Lower leg skin (tissue), 4 donors: ENCODE results near the gene ARHGAP11A. TPM values are rescaled to one million over a fixed set of nuclear protein-coding genes. Genes with fewer than 3 reads are reported as not detected.

ENCODE experiments used
- DNase-seq, 2 donors: peaks; one replicate each; pipeline ENCODE4 v3.0.0-alpha.2; 2019; ENCODE audit warnings: low spot score in 2 of 2
- H3K4me3 ChIP-seq: fragments of 200-600 bp; sonication (generic); 2 replicates; pipeline ENCODE4 v1.5.1; 2017; ENCODE audit warnings: mild to moderate bottlenecking, low read depth; ENCODE audit not compliant: poor library complexity, severe bottlenecking
- POLR2A ChIP-seq, 2 donors: fragments of 450-650 bp; IDR thresholded peaks; one replicate each; pipeline ENCODE4 v1.6.1; 2016 to 2017; ENCODE audit warnings: antibody characterized with exemption in 2 of 2, mild to moderate bottlenecking in 1 of 2, moderate library complexity in 1 of 2
- WGBS, 2 donors: methylation state at CpG; one replicate each; pipeline ENCODE4 v1.1.5; 2018; 5-methylcytosine and 5-hydroxymethylcytosine counted together
- intact Hi-C: fragments of 100-400 bp; cut with DNase I; formaldehyde crosslinking; loops from one replicate; pipeline ENCODE4 v1.15.0; 2023; ENCODE audit warnings: low total_unique reads
- total RNA-seq, 4 donors: library from RNA; depleted of rRNA; stranded (reverse); fragments of >200 nt; gene quantifications; one replicate each; pipeline ENCODE4 v1.1.0, GENCODE V29; 2016
- TF ChIP-seq, protein P1 (sequence below), 3 donors: fragments of 450-650 bp; IDR thresholded peaks; one replicate each; pipeline ENCODE4 v1.5.1; 2016; ENCODE audit warnings: antibody characterized with exemption in 3 of 3, mild to moderate bottlenecking in 3 of 3, moderate library complexity in 2 of 3

ARHGAP11A gene
- total RNA-seq, 4 donors from 2014 or later, result 3.5 to 8.1 (median 4.7) TPM

DNA sequence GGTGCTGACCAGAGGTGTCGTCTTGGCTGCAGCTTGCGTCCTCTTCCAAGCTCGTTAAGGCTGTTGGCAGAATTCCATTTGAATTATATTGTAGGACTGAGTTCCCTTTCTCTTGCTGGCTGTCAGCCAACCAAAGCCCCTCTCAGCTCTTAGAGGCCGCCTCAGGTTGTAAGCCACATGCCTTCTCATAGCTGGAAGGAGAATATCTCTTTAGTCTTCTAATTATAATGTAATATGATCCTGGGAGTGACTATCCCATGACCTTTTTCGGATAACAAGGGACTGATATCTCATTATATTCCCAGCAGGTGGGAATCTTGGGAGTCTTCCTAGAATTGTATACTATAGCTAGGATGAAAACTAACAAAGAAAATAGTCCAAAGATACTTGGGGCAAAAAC lies 31.0 kb downstream of the ARHGAP11A start:
- DNase-seq, result no peak
- 65 to 68% methylated on average over 5 of the region's 5 CpGs for WGBS, 2 donors
- no peak overlapping the region for H3K4me3 ChIP-seq
- no peak for TF ChIP-seq POLR2A (IDR thresholded peaks at IDR 0.05)
- TF ChIP-seq, protein P1, sequence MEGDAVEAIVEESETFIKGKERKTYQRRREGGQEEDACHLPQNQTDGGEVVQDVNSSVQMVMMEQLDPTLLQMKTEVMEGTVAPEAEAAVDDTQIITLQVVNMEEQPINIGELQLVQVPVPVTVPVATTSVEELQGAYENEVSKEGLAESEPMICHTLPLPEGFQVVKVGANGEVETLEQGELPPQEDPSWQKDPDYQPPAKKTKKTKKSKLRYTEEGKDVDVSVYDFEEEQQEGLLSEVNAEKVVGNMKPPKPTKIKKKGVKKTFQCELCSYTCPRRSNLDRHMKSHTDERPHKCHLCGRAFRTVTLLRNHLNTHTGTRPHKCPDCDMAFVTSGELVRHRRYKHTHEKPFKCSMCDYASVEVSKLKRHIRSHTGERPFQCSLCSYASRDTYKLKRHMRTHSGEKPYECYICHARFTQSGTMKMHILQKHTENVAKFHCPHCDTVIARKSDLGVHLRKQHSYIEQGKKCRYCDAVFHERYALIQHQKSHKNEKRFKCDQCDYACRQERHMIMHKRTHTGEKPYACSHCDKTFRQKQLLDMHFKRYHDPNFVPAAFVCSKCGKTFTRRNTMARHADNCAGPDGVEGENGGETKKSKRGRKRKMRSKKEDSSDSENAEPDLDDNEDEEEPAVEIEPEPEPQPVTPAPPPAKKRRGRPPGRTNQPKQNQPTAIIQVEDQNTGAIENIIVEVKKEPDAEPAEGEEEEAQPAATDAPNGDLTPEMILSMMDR (IDR thresholded peaks at IDR 0.05), result no peak
- intact Hi-C loops, result no loop called here

DNA sequence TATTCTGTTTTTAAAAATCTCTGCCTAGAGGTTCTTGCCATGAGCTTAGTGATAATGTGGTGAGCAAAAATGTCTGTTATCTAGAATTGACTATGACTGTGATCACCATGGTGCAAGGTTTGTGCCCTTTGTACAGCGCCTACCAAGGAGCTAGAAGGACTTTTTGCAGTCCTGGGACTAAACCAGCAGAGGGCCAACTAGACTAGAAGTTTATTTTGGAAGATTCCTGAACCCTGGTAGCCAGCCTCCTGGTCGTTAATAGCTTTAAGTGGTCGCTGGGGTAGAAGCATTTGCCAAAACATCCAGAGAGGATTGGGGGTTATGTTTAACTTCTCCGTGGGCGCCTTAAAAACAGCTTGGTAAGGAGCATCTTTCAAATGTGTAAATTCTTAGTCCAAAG lies 34.0 kb downstream of the ARHGAP11A start:
- intact Hi-C loops, result no loop called here
- DNase-seq, result no peak
- TF ChIP-seq, protein P1 (IDR thresholded peaks at IDR 0.05), result no peak
- no peak for TF ChIP-seq POLR2A (IDR thresholded peaks at IDR 0.05)
- 67 to 69% methylated on average over 5 of the region's 5 CpGs for WGBS, 2 donors
- H3K4me3 ChIP-seq, result no peak overlapping the region

DNA sequence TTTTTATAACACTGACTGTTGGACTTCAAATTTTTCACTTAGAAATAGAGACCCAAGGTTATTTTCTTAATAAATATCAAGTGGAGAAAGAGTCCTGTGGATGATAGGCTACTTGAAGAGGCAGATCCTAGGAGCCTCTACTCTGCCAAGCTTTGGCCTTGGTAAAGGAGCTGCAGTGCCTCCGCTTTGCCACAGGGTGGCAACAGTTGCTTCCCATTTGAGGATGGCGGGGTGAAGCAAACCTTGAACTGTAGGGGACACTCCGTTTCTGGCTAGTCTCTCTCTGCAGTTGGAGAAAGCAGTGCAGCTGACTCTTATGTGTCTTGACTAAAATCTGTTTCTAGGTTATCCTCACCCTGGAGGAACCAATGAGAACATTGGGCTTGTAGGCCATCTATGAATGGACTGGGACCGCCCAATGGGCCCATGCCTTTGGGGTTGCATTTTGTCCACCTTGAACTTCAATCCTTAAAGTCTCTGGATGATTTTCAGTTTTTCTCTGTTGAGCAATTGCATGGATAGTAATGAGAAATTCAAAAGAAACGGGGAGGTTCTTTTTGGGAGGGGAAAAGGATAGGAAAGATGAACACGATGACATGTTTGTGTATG lies 36.0 kb downstream of the ARHGAP11A start:
- intact Hi-C loops, result loop anchor here (10.0 kb wide), 1 partner anchor 483 kb away; no protein-coding TSS in a partner anchor
- TF ChIP-seq POLR2A (IDR thresholded peaks at IDR 0.05), result no peak
- TF ChIP-seq, protein P1 (IDR thresholded peaks at IDR 0.05), result no peak
- no peak overlapping the region for H3K4me3 ChIP-seq
- no peak for DNase-seq
- 34 to 48% methylated on average over 6 of the region's 6 CpGs for WGBS, 2 donors

DNA sequence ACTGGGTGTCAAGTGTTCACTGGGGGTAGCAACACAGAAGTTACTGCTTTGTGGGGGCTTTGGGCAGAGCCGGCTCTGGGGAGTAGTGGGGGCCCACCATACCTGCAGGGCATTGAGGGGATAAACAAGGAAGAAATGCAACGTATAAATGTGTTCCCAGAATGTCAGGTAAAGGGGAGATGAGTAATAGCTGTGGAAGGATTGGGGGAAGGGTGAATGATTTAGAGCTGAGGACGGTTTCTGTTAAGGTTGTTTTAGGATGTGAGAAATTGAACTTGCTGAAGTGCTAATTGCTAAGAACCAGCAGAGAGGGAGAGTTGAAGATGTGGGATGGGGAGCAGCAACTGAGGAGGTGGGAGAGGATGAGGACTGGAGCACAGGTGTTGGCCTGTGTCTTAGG lies 36.9 kb downstream of the ARHGAP11A start:
- no peak overlapping the region for H3K4me3 ChIP-seq
- no peak for DNase-seq
- WGBS, 2 donors, result 74 to 75% methylated on average over 3 of the region's 3 CpGs
- TF ChIP-seq, protein P1 (IDR thresholded peaks at IDR 0.05), result no peak
- TF ChIP-seq POLR2A (IDR thresholded peaks at IDR 0.05), result no peak
- intact Hi-C loops, result loop anchor here (10.0 kb wide), 1 partner anchor 483 kb away; no protein-coding TSS in a partner anchor

DNA sequence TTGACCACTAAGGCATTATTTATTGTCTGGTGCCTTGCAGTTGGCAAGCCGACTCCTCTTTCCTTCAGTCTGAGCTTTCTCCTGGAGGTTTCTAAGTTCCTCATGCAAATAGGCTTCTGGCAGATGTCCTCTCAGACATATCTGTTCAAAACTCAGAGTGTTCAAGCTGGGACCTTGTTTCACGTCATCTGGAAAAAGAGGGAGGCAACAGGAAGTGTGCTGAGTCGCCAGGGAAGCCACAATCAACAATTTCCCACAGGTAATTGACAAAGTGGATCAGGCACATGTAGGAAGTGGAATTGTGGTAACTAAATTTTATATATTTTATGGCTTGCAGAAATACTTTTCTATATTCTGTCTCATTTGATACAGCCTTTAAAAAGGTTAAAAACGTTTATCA lies 40.8 kb downstream of the ARHGAP11A start:
- no peak overlapping the region for H3K4me3 ChIP-seq
- DNase-seq, result no peak
- 51 to 62% methylated on average over 4 of the region's 4 CpGs for WGBS, 2 donors
- TF ChIP-seq POLR2A (IDR thresholded peaks at IDR 0.05), result no peak
- TF ChIP-seq, protein P1 (IDR thresholded peaks at IDR 0.05), result no peak
- intact Hi-C loops, result loop anchor here (10.0 kb wide), 1 partner anchor 479 kb away; no protein-coding TSS in a partner anchor

DNA sequence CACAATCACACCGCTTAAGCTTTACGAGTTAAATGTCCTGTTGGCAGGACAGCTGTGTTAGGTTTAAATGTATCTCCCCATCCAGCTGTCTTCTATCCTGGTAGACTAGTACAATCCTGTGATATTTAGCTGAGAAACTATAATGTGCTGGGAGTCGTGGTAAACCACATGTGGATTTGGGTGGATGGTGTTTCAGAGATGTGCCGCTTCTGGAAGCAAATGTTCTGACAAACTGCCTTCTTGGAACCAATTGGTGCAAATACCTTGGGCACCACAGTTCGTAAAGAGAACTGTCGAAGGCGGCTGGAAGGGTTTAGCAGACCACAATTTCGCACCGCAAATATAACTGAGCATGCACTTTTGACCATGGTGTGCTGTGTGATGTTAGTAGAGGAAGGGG lies 41.2 kb downstream of the ARHGAP11A start:
- no peak overlapping the region for H3K4me3 ChIP-seq
- no peak for TF ChIP-seq POLR2A (IDR thresholded peaks at IDR 0.05)
- TF ChIP-seq, protein P1 (IDR thresholded peaks at IDR 0.05), result no peak
- 88 to 92% methylated on average over 9 of the region's 9 CpGs for WGBS, 2 donors
- DNase-seq, result no peak
- intact Hi-C loops, result loop anchor here (10.0 kb wide), 1 partner anchor 478 kb away; no protein-coding TSS in a partner anchor
